Activated naive CD4-positive, alpha-beta T cell treated with anti-CD3 and anti-CD28 coated beads, Interleukin-2, amount 50 U/mL, for 24 hours (primary cell): Measurements from ENCODE around the gene CSNK1G2.
A peak's percentile ranks its signal among the peaks of the same experiment; 100 is the strongest.

ENCODE experiments used
- H3K27ac Mint-ChIP-seq: one replicate; pipeline ENCODE4 v1.8.0; 2021; ENCODE audit warnings: mild to moderate bottlenecking, mixed read lengths
- H3K27me3 Mint-ChIP-seq: one replicate; pipeline ENCODE4 v1.8.0; 2021; ENCODE audit warnings: mixed read lengths
- H3K36me3 Mint-ChIP-seq: one replicate; pipeline ENCODE4 v1.8.0; 2021; ENCODE audit warnings: mixed read lengths
- H3K4me1 Mint-ChIP-seq: one replicate; pipeline ENCODE4 v1.8.0; 2021; ENCODE audit warnings: mixed read lengths
- H3K4me3 Mint-ChIP-seq: one replicate; pipeline ENCODE4 v1.8.0; 2021; ENCODE audit warnings: mild to moderate bottlenecking, mixed read lengths
- H3K9me3 Mint-ChIP-seq: one replicate; pipeline ENCODE4 v1.8.0; 2021; ENCODE audit warnings: mixed read lengths

Gene CSNK1G2

DNA sequence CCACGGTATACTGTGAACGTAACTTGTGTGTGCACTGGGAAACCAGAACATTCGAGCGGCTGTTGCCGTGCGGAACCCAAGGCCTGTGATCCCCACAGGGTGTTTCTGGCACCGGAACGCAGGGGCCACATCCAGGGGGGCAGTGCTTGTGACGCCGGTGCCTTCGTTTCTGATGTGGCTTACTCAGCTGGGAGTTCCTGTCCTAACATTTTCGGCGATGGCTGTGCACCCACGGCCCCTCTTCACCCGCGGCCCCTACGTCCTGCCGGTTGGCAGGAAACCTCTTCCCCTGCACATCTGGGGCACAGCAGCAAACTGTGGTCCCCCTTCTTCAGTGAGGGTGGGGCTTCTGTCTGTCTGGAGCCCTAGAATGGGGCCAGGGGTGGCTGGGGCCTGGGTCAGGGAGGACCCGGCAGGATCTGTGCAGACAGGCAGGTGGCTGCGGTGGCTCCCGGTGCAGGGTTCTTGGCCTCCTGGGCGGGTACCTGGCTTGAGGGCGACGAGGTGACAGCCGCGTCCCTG lies 26.2 kb downstream of the CSNK1G2 start:
- Mint-ChIP-seq H3K36me3 (no peaks in the 10 kb centered on the region), H3K9me3 (no peaks in the 10 kb centered on the region), H3K27me3 (no peaks in the 10 kb centered on the region), H3K27ac (peak overlapping the region; percentile 12), H3K4me3 (peak overlapping the region; percentile 58), H3K4me1 (peaks cover 18% of the 10 kb centered on the region)

DNA sequence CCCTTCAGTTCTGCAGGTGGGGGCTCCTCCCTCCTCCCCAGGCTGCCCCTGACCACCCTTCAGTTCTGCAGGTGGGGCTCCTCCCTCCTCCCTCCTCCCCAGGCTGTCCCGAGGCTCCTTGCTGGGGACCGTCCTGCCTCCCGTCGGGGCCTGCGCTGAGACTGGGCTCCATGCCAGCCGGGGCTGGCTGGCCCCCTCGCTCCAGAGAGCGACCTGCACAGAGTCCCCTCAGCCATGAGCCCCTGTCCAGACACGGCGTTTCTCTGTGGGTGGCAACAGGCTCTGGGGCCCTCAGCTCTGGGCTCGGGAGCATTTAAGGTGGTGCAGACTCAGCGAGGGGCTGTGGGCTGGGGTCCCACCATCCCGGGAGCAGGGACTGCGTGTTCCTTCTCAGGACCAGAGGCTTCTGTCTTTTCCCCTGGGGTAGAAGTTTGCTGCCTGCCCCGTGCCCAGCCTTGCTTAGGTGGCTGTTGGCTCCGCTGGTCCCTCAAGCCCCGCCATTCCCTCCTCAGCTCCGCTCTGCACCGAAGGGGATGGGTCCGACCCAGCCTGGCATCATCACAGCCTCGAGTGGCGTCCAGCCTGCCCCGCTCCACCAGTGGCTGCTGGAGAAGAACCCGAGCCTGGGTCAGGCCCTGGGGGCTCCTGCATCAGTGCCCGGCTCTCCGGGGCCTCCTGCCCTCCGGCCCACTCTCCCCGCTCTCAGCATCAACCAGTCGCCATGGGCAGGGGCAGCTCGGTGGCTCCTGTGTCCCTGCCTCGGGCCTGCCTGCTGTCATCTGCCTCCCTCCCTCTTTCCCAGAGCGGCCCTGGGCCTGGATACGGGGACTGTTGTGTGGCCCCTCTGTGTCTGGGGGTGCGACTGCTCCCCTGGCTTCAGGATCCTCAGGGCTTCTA lies 27.6 kb downstream of the CSNK1G2 start:
- Mint-ChIP-seq H3K27me3 (no peaks in the 10 kb centered on the region), H3K4me3 (no peak overlapping the region), H3K27ac (no peak overlapping the region), H3K9me3 (no peaks in the 10 kb centered on the region), H3K36me3 (no peaks in the 10 kb centered on the region), H3K4me1 (peaks cover 25% of the 10 kb centered on the region)

DNA sequence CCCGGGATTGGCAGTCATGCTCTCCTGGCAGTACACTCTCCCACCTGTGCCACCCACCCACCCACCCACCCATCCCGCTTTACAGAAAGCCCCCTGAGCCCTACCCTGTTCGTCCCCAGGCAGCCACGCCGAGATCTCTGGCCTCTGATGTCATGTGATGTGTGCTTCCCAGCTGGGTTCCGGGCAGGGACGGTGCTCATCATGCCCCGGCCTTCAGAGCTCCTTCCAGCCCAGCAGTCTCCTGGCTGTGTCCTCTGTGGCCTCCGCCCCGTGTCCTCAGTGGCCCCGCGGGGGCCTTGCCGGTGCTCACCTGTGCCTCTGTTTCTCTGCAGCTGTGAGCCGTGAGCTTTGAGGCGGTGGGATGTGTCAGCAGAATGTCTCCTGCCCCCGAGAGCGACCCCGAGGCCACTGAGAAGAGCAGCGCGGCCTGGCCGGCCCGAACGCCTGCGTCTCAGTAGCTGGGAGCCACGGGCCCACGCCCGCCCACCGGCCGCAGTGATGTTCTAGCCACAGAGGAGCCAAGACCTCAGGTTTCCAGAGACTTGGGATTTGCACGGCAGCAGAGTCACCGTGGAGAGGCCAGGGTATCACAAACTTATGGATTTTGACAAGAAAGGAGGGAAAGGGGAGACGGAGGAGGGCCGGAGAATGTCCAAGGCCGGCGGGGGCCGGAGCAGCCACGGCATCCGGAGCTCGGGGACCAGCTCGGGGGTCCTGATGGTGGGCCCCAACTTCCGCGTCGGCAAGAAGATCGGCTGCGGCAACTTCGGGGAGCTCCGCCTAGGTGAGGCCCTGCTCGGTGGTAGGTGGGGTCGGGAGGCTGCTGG lies 28.4 kb downstream of the CSNK1G2 start:
- Mint-ChIP-seq H3K4me3 (no peak overlapping the region), H3K9me3 (no peaks in the 10 kb centered on the region), H3K27ac (no peak overlapping the region), H3K27me3 (no peaks in the 10 kb centered on the region), H3K36me3 (no peaks in the 10 kb centered on the region), H3K4me1 (peaks cover 27% of the 10 kb centered on the region)

DNA sequence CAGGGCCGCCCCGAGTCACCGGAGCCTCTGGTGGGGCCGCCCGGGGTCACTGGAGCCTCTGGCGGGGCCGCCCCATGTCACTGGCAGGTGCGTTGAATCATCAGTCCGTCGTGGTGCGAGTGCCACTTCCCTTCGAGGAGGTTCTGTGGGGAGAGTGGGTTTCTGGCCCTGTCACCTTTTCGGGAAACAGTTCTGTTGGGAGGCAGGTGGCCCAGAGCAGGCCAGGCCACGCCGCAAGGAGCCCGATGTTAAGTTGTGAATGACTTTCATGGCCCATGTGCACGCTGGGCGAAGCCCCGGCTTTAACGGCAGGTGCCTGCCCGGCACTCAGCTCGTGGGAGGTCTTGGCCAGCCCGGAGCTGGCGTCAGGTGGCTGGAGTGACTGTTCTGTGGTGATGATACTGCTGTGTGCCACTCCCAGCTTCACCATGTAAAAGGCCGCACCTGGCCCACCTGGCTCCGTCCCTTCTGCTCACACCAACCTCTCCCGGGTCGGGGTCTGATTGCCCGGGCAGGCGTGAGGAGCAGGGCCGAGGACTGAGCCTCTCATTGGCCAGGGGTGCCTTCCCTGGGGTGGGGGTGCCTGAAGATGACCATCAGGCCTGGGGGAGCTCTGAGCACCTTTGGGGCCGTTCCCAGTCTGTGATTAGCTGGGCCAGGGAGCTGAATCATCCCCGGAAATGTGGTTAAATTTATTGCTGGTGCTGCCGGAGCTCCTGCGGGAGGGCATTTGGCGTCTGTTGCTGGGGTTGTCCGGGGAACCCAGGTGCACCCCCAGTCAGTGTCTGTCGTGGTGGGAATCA lies 29.2 kb downstream of the CSNK1G2 start:
- H3K27me3 Mint-ChIP-seq, result no peaks in the 10 kb centered on the region
- H3K4me3 Mint-ChIP-seq, result no peak overlapping the region
- peak overlapping the region; percentile 8 for H3K27ac Mint-ChIP-seq
- peaks cover 27% of the 10 kb centered on the region for H3K4me1 Mint-ChIP-seq
- H3K36me3 Mint-ChIP-seq, result no peaks in the 10 kb centered on the region
- H3K9me3 Mint-ChIP-seq, result no peaks in the 10 kb centered on the region

DNA sequence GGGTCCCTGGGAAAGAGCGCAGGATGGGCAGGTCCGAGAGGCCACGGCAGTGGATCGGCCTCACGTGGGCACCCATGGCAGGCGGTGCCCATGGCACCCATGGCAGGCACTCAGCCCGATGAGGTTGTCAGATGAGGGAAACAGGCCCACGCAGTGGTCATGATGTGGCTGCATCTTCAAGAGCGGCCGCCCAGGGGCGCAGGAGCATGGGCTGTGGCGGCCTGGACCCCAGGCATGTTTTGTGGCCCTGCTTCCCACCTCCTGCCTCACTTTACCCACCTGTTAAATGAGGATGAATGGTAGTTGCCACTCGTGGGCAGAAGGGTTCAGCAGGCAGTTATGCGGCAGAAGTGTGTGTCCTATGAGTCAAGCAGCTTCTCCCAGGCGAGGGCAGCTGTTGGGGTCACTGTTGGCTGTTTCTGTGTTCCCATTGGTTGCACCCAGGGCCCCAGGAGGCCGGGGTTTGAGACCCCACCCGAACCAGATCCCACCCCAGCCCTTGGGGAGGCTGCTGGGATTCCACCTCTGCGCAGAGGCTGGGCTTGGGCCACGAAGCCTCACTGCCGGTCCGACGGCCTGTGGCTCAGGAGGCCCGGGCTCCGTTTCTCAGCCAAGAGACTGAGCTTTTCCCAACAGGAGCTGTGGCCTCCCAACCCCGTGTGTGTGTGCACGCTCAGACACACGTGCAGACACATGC lies 30.0 kb downstream of the CSNK1G2 start:
- Mint-ChIP-seq H3K27me3 (no peaks in the 10 kb centered on the region), H3K4me3 (no peak overlapping the region), H3K9me3 (no peaks in the 10 kb centered on the region), H3K27ac (peak overlapping the region; percentile 8), H3K36me3 (no peaks in the 10 kb centered on the region), H3K4me1 (peaks cover 22% of the 10 kb centered on the region)

DNA sequence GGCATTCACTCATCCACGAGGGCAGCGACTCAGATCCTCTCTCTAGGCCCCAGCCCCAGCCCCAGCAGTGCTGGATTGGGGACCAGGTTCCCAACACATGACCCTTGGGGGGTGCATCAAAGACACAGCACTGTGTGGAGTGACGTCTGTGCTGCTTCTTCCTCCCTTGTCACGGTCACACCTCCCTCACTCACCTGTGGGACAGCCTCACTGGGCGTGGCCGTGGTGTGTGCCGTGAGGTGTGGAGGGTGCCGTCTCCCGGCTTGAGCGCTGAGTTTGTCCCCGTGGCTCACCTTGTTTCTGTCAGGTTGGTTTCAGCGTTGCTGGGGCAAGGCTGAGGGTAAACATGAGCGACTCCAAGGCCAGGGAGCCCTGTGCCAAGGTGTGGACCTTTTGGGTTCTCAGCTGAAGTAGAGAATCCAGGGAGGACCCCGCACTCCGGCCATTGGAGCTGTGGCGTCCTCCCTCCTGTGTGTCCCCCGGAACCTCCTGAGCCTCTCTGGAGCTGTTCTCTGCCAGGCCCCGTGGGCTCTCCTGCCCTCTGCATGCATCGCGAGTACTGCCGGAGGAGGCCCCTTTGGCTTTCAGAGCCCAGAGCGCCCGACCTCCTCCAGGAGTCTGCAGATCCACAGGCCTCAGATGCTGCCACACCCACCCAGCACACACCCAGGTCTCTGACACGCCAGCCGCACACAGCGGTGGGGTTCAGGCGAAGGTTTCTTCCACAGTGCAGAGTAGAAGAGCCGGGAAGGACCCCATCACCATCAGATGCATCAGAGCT lies 33.6 kb downstream of the CSNK1G2 start:
- H3K27me3 Mint-ChIP-seq, result no peaks in the 10 kb centered on the region
- H3K36me3 Mint-ChIP-seq, result no peaks in the 10 kb centered on the region
- H3K4me3 Mint-ChIP-seq, result no peak overlapping the region
- no peaks in the 10 kb centered on the region for H3K9me3 Mint-ChIP-seq
- peaks cover 11% of the 10 kb centered on the region for H3K4me1 Mint-ChIP-seq
- no peak overlapping the region for H3K27ac Mint-ChIP-seq

- no peak overlapping the region for H3K27ac Mint-ChIP-seq
Measured at GRCh38 chr19:1975162-1975480, 34.1 kb downstream of the CSNK1G2 start.

DNA sequence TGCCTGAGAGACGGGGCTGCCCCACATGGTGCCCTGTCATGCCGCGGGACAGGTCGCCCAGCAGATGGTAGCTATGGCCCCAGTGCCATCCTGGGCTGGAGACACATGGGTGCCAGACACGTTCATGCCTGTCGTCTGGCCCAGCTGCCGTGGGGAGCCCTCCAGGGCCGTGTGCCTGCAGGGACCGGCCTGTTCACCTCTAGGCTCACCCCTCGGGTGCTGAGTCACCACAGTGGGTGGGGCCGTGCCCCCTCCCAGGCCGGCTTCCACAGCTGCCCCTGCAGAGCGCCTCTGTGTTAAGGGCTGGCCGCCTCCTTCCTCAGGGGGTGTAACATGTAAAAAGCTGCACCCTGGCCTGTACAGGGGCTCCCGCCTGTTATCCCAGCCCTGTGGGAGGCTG lies 36.1 kb downstream of the CSNK1G2 start:
- Mint-ChIP-seq H3K36me3 (peaks cover 5% of the 10 kb centered on the region), H3K27me3 (no peaks in the 10 kb centered on the region), H3K9me3 (no peaks in the 10 kb centered on the region), H3K4me1 (peaks cover 9% of the 10 kb centered on the region), H3K4me3 (no peak overlapping the region), H3K27ac (no peak overlapping the region)

More at GRCh38 chr19:1975162-1975480, 34.1 kb downstream of the CSNK1G2 start:
- Mint-ChIP-seq H3K4me3 (no peak overlapping the region), H3K9me3 (no peaks in the 10 kb centered on the region), H3K4me1 (peaks cover 11% of the 10 kb centered on the region), H3K36me3 (no peaks in the 10 kb centered on the region), H3K27me3 (no peaks in the 10 kb centered on the region)

DNA sequence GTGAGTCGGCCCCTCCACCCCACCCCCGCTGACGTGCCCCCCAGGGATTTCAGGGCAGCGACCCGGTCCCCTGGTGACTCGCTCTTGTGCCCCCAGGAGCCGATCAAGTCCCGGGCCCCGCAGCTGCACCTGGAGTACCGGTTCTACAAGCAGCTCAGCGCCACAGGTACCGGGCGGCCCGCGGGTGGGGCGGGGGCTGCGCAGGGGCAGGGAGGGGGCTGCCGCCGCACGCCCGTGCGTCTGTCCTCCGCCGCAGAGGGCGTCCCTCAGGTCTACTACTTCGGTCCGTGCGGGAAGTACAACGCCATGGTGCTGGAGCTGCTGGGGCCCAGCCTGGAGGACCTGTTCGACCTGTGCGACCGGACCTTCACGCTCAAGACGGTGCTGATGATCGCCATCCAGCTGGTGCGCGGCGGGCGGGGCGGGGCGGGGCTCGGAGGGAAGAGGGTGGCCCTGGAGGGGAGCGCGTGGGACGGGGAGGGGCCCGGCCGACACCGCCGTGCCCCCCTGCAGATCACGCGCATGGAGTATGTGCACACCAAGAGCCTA lies 37.4 kb downstream of the CSNK1G2 start:
- H3K4me1 Mint-ChIP-seq, result peaks cover 2% of the 10 kb centered on the region
- no peaks in the 10 kb centered on the region for H3K9me3 Mint-ChIP-seq
- H3K36me3 Mint-ChIP-seq, result peaks cover 6% of the 10 kb centered on the region
- H3K27me3 Mint-ChIP-seq, result no peaks in the 10 kb centered on the region
- H3K4me3 Mint-ChIP-seq, result no peak overlapping the region
- H3K27ac Mint-ChIP-seq, result no peak overlapping the region

- no peaks in the 10 kb centered on the region for H3K9me3 Mint-ChIP-seq
- H3K4me3 Mint-ChIP-seq, result no peak overlapping the region
- H3K27me3 Mint-ChIP-seq, result no peaks in the 10 kb centered on the region
Measured at GRCh38 chr19:1979017-1979416, 38.0 kb downstream of the CSNK1G2 start.

GRCh38 chr19:1979642-1980041 lies 38.7 kb downstream of the CSNK1G2 start:
- Mint-ChIP-seq H3K27me3 (no peaks in the 10 kb centered on the region), H3K9me3 (no peaks in the 10 kb centered on the region), H3K36me3 (peaks cover 6% of the 10 kb centered on the region), H3K27ac (no peak overlapping the region), H3K4me1 (no peaks in the 10 kb centered on the region), H3K4me3 (no peak overlapping the region)

More at GRCh38 chr19:1979017-1979416, 38.0 kb downstream of the CSNK1G2 start:
- H3K27ac Mint-ChIP-seq, result no peak overlapping the region
- H3K4me1 Mint-ChIP-seq, result no peaks in the 10 kb centered on the region
- H3K36me3 Mint-ChIP-seq, result peaks cover 6% of the 10 kb centered on the region

- Mint-ChIP-seq H3K4me1 (no peaks in the 10 kb centered on the region), H3K36me3 (peaks cover 6% of the 10 kb centered on the region), H3K27me3 (no peaks in the 10 kb centered on the region), H3K9me3 (no peaks in the 10 kb centered on the region), H3K27ac (no peak overlapping the region), H3K4me3 (no peak overlapping the region)
Measured at GRCh38 chr19:1980091-1980808, 39.3 kb downstream of the CSNK1G2 start.

- peaks cover 6% of the 10 kb centered on the region for H3K36me3 Mint-ChIP-seq
- H3K9me3 Mint-ChIP-seq, result no peaks in the 10 kb centered on the region
- no peaks in the 10 kb centered on the region for H3K27me3 Mint-ChIP-seq
- no peak overlapping the region for H3K27ac Mint-ChIP-seq
- no peaks in the 10 kb centered on the region for H3K4me1 Mint-ChIP-seq
- no peak overlapping the region for H3K4me3 Mint-ChIP-seq
Measured at GRCh38 chr19:1980809-1981181, 39.8 kb downstream of the CSNK1G2 start.
